HG03571 (cell line): Measurements from ENCODE around the gene SLCO3A1.

Experiments
- ATAC-seq: cut with Tn5 transposase; IDR thresholded peaks from one replicate; pipeline ENCODE4 v1.9.1; 2021; ENCODE audit not compliant: unreplicated experiment

Gene SLCO3A1

DNA sequence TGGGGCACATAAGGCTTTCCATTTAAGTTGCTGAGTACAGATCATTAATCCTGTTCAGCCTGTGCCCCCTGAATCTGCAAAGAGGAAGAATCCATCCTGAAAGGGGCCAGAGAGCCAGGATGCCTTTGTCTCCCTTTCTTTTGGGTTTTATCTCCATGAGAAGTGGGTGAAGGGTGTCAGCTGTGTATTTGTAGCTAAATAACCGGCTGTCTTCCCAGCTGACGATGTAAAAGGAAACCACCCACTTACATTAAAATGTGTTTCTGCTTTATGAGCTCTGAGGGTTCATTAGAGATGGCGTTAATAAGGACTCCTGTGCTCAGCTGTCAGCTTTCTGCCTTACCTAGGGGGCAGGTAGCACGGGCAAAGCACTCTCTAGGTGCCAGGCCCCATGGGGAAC lies 83.4 kb downstream of the SLCO3A1 start:
- ATAC-seq, result no peak

DNA sequence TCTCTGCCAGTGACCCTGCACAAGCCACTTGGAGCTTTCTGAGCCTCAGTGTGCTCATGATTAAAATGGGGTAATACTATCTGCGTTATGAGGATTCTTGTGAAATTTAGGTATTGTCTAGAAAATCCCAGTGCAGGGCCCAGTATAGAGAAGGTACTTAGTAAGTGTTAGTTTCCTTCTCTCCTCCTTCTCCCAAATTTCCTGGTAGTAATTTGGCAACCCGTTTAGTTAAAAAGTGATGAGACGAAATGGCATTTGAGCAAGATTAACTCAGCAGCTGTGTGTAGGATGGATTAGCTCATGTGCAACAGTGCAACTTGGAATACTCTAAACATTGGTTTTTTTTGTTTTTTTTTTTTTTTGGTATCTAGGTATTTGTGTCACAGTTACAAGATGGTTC lies 84.6 kb downstream of the SLCO3A1 start:
- ATAC-seq, result no peak

- no peak for ATAC-seq
These were observed 85.9 kb downstream of the SLCO3A1 start for GRCh38 chr15:91939403-91939831.

- no peak for ATAC-seq
These were observed 87.2 kb downstream of the SLCO3A1 start for GRCh38 chr15:91940496-91941381.

GRCh38 chr15:91941871-91942658 lies 88.6 kb downstream of the SLCO3A1 start:
- ATAC-seq, result no peak

- peak; percentile 60 for ATAC-seq
These were observed 89.3 kb downstream of the SLCO3A1 start for GRCh38 chr15:91942720-91943394.

GRCh38 chr15:91944331-91944730 lies 90.8 kb downstream of the SLCO3A1 start:
- ATAC-seq, result no peak

DNA sequence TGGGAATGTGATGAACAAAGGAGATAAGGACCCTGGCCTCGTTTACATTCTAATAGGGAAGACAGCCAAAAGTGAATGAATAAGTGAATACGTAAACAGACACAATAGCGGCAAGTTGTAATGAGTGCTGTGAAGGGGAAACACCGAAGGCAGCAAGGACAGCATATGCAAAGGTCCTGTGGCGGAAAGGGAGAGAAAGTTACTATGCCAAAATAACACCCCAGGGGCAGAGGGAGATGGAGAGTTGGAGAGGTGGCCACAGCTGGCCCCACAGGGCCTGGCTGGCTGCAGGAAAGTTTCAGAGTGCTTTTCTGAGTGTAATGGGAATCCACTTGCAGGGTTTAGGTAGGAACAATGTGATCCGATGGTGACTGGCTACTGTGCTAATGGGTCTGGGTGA lies 91.9 kb downstream of the SLCO3A1 start:
- ATAC-seq, result no peak

DNA sequence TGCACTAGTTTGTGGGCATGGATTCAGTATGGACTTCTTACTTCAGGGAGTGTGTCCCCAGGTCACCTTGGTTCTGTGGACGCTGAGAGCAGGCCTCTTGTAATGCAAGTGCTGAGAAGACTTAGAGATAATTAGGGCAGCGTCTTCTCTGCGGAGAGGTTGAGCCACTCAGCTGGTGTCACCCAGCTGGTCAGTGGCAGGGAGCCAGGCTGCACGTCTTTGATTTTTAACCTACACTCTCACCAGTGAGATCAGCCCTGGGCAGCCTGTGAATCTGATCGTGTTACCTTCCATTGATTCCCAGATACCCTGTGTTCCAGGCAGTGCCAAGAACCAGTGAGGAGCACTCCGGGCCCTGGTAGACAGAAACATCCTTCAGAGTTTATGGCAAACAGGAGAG lies 92.6 kb downstream of the SLCO3A1 start:
- ATAC-seq, result no peak

DNA sequence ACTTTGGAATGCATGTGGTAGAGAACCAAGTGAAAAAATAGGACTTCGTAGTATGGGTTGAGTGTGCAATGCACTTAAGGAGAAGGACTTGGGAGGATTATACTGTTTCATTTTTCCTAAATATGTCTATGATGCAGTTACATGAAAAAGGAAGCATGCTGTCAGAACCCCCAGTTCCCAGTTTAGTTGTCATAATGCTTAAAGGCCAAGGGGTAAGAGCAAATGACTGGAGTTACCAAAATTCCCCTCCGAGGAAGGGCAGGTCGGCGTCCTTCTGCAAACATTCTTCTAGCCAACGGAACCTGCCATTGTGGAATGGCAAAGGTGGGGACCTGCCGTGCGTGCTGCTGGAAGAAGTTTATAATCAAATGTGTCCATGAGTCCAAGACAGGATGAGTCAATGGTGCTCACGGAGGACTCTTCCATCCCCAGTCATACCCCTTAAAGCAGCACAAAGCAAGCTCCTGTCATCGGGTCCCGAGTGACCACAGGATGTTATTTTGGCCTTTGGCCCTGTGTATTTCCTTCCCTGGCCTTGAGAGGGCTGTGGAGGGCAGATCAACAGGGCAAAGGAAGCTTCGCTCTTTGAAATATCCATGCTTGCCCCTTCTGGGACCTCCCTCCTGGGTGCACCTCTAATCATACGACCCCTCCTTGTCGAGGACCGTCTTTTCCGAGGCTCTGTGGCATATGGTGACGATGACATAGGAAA lies 93.2 kb downstream of the SLCO3A1 start:
- ATAC-seq, result no peak

DNA sequence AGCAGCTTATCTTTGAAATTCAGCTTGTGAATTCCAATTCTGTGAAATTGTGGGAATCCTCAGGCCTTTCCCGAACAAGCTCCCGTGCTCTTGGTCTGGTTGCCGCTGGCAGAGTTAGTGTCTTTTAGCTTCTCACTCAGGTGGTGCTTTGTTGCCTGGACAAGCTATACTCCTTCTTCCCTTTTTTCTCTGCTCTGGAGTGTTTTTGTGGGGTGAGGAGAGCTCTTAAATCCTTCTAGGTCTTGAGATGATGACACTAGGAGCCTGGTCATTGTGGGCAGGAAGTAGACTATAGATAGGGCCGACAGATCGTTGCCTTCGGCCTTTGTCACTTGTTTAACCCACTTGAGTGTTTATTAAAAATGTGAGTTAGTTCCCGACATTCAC lies 93.8 kb downstream of the SLCO3A1 start:
- no peak for ATAC-seq

- no peak for ATAC-seq
These were observed 94.4 kb downstream of the SLCO3A1 start for GRCh38 chr15:91947683-91948608.

DNA sequence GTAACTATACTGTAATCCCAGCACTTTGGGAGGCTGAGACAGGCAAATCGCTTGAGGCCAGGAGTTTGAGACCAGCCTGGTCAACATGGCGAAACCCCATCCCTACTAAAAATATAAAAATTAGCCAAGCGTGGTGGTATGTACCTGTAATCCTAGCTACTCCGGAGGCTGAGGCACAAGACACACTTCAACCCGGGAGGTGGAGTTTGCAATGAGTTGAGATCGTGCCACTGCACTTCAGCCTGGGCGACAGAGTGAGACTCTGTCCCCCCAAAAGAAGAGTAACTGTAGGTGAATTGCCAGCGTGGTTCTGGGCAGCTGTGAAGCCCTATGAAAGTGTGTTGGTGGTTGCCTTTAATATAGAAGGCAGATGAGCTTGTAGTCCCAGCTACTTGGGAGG lies 95.9 kb downstream of the SLCO3A1 start:
- ATAC-seq, result no peak

DNA sequence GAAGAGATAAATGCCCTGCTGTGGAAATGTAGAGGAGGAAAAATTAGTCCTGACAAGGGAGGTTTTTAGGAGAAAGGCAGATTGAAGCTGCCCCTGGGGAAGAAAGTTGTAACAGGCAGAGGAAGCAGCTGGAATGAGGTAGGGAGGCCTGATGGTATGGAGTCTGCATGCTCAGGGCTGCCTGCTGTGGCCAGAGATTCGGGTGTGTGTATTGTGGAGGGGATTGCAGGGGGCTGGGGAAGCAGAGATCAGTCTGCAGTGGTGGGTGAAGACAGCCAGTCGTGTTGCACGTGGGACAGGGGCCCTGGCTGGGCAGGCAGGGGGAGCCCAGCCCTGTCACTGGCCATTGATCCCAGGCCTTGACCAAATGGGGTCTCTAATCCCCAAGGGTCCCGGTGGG lies 96.5 kb downstream of the SLCO3A1 start:
- no peak for ATAC-seq

- ATAC-seq, result no peak
These were observed 97.3 kb downstream of the SLCO3A1 start for GRCh38 chr15:91950631-91951329.

DNA sequence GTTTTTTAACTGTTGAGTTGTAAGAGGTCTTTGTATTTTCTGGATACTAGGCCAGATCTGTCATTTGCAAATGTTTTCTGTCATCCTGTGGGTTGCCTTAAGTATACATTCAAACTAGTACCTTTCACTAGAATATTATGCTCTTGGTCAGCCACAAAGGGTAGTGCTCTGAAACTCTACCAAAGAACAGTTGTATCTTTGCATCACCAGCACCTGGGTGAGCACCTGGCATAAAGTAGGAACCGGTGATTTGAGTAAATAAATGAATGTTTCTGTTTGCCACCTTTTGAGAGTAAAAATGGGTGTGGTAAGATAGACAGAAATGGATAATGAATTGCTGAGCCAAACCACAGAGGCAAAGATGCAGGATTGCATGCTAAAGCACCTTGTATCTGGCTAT lies 98.7 kb downstream of the SLCO3A1 start:
- ATAC-seq, result no peak

GRCh38 chr15:91953432-91953831 lies 99.9 kb downstream of the SLCO3A1 start:
- ATAC-seq, result no peak

DNA sequence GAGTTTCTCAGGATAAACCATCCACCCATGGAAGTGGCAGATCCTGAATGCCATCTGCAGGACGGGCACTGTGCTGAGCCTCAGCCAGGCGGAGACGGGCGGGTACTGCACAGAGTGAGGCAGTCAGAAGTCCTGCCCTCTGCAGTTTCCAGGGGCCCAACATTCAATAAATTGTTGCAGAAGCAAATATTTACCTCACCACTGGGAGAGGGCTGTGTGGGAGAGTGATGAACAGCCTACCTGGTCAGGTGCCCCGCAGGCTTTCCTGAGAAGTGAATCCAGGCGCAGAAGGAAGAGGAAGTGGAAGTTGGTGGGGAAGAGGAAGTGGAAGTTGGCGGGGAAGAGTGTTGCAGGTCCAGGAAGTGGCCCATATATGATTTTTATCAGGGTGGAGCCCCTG lies 100.8 kb downstream of the SLCO3A1 start:
- no peak for ATAC-seq

DNA sequence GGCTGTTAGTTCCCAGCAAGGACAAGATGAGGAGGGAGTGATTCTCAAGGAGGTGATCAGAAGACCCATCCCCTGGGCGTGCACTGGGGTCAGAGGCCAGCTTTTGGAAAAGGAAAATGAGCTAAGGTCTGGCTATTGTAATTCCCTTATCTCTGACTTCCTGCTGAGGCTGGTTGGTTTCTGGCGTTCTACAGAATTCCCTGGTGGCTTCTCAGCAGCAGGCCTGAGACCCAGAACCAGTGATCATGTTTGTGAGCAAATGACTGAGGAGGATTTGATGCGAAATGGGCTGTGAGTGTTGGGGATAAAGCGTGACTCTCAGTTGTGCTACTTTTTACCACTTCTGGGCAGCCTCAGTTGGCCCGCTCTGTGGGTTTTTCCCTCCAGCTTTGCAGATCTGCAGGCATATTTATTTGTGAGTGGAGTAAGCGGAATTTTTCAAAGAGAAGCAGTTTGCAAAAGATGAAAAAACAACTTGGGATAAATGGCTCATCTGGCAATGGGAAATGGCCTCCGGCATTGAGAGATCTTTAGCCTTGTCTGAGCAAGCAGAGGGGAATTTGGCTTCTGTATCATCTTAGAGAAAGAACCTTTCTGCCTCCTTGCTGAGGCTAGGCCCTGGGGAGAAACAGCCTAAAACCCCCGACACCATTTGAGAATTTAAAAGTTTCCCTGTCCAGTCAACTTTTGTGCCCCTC lies 102.7 kb downstream of the SLCO3A1 start:
- no peak for ATAC-seq
